Measurements from ENCODE around the gene SMG7. TPM values are rescaled to one million over a fixed set of nuclear protein-coding genes. Genes with fewer than 3 reads are reported as not detected.

The SMG7 gene
- total RNA-seq, 1 experiment from 2014 or later = 72.9 TPM

GRCh38 chr1:183572721-183573120 lies 100.4 kb downstream of the SMG7 start:
- no peaks in the 10 kb centered on the region for H3K36me3 ChIP-seq (ENCODE audit: low read depth)
- no peaks in the 10 kb centered on the region for H3K27me3 ChIP-seq (ENCODE audit: insufficient read depth, low read depth)
- no peak overlapping the region for H3K27ac ChIP-seq
- no peak for TF ChIP-seq EZH2 (IDR thresholded peaks at IDR 0.05; ENCODE audit: low read depth)
- TF ChIP-seq, protein P1, sequence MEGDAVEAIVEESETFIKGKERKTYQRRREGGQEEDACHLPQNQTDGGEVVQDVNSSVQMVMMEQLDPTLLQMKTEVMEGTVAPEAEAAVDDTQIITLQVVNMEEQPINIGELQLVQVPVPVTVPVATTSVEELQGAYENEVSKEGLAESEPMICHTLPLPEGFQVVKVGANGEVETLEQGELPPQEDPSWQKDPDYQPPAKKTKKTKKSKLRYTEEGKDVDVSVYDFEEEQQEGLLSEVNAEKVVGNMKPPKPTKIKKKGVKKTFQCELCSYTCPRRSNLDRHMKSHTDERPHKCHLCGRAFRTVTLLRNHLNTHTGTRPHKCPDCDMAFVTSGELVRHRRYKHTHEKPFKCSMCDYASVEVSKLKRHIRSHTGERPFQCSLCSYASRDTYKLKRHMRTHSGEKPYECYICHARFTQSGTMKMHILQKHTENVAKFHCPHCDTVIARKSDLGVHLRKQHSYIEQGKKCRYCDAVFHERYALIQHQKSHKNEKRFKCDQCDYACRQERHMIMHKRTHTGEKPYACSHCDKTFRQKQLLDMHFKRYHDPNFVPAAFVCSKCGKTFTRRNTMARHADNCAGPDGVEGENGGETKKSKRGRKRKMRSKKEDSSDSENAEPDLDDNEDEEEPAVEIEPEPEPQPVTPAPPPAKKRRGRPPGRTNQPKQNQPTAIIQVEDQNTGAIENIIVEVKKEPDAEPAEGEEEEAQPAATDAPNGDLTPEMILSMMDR (conservative IDR thresholded peaks at IDR 0.05) = no peak
- POLR2A ChIA-PET (ENCODE audit: unreplicated experiment) = no interaction called here
- intact Hi-C loops (cut with micrococcal nuclease; ENCODE audit: unreplicated experiment) = no loop called here
- H2AFZ ChIP-seq = no peak overlapping the region
- peaks cover 27% of the 10 kb centered on the region for H3K4me1 ChIP-seq (replicated peaks; ENCODE audit: insufficient read depth)
- H3F3A ChIP-seq (ENCODE audit: insufficient read depth, low read depth) = peaks cover 21% of the 10 kb centered on the region; the same call in 1 of the 2 replicates
- H4K20me1 ChIP-seq (ENCODE audit: insufficient read depth) = no peaks in the 10 kb centered on the region
- 0 out of 2 replicates have a peak, but pooled peaks cover 7% of the 10 kb centered on the region for H3K79me2 ChIP-seq (ENCODE audit: low read depth)
- no peaks in the 10 kb centered on the region for H3K9me2 ChIP-seq (ENCODE audit: insufficient read depth)
- no peaks in the 10 kb centered on the region for H3K9me3 ChIP-seq (ENCODE audit: insufficient read depth, low read depth)
- peak in 1 of 2 experiments; percentile 9 for DNase-seq
- no TSS peak for BruUV-seq (replicated peaks)
- H3K4me3 ChIP-seq = no peak overlapping the region
- CTCF ChIA-PET = no interaction called here
- no peak overlapping the region for H3K4me2 ChIP-seq

DNA sequence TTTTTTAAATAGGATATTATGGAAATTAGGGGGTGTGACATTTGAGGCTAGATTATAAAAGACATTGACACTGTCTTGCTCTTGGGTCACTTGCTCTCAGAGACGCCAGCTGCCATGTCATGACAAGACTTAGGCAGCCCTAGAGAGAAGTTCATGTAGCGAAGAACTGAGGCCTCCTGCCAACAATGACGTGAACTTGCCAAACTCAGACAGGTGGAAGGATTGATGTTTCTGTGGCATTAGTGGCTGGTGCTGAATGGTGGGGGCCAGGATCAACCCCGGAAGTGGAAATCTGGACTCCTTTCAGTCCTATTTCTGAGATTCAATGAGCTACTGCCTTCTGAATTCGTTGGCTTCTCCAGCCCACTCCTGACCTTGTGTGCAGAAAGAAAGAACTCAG lies 103.3 kb downstream of the SMG7 start:
- no peaks in the 10 kb centered on the region for H3K79me2 ChIP-seq (ENCODE audit: low read depth)
- ChIA-PET POLR2A (ENCODE audit: unreplicated experiment) (no interaction called here), CTCF (no interaction called here)
- no peaks in the 10 kb centered on the region for H3K4me1 ChIP-seq (replicated peaks; ENCODE audit: insufficient read depth)
- H3K4me2 ChIP-seq = no peak overlapping the region
- intact Hi-C loops (cut with micrococcal nuclease; ENCODE audit: unreplicated experiment) = no loop called here
- no peak overlapping the region for H3K27ac ChIP-seq
- no TSS peak for BruUV-seq (replicated peaks)
- H3K9me2 ChIP-seq (ENCODE audit: insufficient read depth) = no peaks in the 10 kb centered on the region
- H4K20me1 ChIP-seq (ENCODE audit: insufficient read depth) = no peaks in the 10 kb centered on the region
- H3K27me3 ChIP-seq (ENCODE audit: insufficient read depth, low read depth) = no peaks in the 10 kb centered on the region
- no peak overlapping the region for H2AFZ ChIP-seq
- DNase-seq = no peak
- TF ChIP-seq, protein P1 (conservative IDR thresholded peaks at IDR 0.05) = no peak
- no peak for TF ChIP-seq EZH2 (IDR thresholded peaks at IDR 0.05; ENCODE audit: low read depth)
- no peaks in the 10 kb centered on the region; the same call in 1 of the 2 replicates for H3F3A ChIP-seq (ENCODE audit: insufficient read depth, low read depth)
- H3K4me3 ChIP-seq = no peak overlapping the region
- H3K36me3 ChIP-seq (ENCODE audit: low read depth) = no peaks in the 10 kb centered on the region
- H3K9me3 ChIP-seq (ENCODE audit: insufficient read depth, low read depth) = no peaks in the 10 kb centered on the region

DNA sequence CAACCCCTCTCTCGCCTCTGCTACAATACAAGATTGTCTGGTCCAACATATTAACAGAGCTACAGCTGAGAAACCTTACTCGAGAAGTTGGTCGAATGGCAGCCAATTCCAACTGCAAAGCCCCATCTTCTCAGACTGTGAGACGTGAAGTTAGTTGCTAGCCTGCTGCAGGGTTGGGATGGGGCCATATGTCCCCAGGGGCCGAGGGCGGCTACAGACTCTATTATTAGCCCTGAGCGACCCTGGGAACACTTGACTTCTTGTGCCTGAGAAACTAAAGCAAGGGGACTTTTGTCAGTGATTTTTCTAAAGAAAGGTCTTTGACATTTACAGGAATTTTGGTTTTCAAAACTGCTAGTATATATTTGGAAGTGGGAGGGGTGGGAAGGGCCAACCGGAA lies 104.2 kb downstream of the SMG7 start:
- POLR2A ChIA-PET (ENCODE audit: unreplicated experiment) = no interaction called here
- no peaks in the 10 kb centered on the region for H3K79me2 ChIP-seq (ENCODE audit: low read depth)

More for the DNA sequence above, 104.2 kb downstream of the SMG7 start:
- no peaks in the 10 kb centered on the region for H4K20me1 ChIP-seq (ENCODE audit: insufficient read depth)
- H3K4me3 ChIP-seq = no peak overlapping the region
- no peak overlapping the region for H3K4me2 ChIP-seq
- no TSS peak for BruUV-seq (replicated peaks)
- H3K9me3 ChIP-seq (ENCODE audit: insufficient read depth, low read depth) = no peaks in the 10 kb centered on the region
- no peaks in the 10 kb centered on the region for H3K27me3 ChIP-seq (ENCODE audit: insufficient read depth, low read depth)
- H2AFZ ChIP-seq = no peak overlapping the region
- H3K4me1 ChIP-seq (replicated peaks; ENCODE audit: insufficient read depth) = no peaks in the 10 kb centered on the region
- no peaks in the 10 kb centered on the region for H3K9me2 ChIP-seq (ENCODE audit: insufficient read depth)
- DNase-seq = no peak
- H3K36me3 ChIP-seq (ENCODE audit: low read depth) = no peaks in the 10 kb centered on the region
- intact Hi-C loops (cut with micrococcal nuclease; ENCODE audit: unreplicated experiment) = no loop called here
- TF ChIP-seq EZH2 (IDR thresholded peaks at IDR 0.05; ENCODE audit: low read depth) = no peak
- TF ChIP-seq, protein P1 (conservative IDR thresholded peaks at IDR 0.05) = no peak
- CTCF ChIA-PET = no interaction called here
- no peaks in the 10 kb centered on the region; the same call in 1 of the 2 replicates for H3F3A ChIP-seq (ENCODE audit: insufficient read depth, low read depth)
- H3K27ac ChIP-seq = no peak overlapping the region

All from PC-9 (cell line).